GM19035 (cell line): Measurements from ENCODE around the gene SLIT1.

ENCODE experiments used
- ATAC-seq: cut with Tn5 transposase; IDR thresholded peaks from one replicate; pipeline ENCODE4 v1.9.1; 2021; ENCODE audit not compliant: unreplicated experiment

SLIT1 gene

DNA sequence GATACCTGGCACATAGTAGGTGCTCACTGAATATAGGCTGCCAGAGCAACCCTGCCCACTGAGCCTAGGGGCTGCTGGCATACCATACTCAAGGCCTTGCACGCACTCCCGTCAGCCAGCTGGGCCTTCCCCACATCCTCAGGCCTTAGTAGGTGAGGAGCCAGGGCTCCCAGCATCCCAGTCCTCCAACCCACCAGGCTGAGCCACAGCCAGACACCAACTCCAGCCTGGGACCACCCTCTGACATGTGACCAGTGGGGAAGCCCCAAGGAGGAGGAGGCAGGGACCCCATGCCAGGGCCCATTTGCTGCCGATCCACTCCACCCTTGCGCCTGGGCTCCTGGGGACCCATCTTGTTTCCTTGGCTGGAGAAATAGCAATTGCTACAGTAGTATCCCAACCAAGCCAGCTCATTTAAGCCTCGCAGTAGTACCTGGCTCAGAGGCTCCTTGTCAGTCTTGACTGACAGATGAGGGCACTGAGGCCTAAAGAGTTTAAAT is 11.4 kb downstream of the SLIT1 start:
- ATAC-seq = no peak

DNA sequence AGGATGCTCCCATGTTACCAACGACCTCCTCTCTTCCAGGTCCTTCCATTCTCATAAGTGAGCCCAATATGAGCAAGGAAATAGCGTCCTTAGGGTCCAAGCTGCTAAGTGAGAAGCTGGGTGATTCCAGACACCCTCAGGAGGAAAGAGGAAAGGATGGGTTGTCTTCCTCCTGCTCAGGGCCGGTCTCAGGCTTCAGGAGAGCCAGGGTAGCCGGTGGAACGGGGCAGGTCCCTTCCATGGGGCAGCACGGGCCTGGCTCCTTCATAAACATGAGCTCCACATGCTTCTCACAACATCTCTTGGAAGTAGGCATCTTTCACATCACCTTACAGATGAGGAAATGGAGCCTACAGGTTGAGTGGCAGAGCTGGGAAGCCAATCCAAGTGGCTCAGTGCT is 12.7 kb downstream of the SLIT1 start:
- no peak for ATAC-seq

DNA sequence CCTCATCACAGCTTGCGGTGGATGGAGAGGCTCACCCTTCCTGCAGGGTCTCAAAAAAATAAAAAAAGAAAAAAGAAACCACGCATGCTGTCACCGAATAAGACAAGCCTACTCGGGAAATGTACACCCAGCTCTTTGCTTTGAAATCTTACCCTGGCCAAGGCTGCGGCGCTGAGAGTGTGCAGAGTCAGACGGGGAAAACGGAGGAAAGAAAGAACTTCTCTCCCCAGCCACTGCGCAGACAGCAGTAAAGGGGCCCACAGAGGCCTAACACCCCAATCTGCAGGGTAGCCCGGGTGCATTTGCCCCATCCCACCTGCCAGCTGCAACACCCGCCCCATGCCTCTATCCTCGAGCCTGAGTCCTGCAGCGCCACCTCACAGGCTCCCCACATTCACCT is 14.8 kb downstream of the SLIT1 start:
- ATAC-seq = no peak

DNA sequence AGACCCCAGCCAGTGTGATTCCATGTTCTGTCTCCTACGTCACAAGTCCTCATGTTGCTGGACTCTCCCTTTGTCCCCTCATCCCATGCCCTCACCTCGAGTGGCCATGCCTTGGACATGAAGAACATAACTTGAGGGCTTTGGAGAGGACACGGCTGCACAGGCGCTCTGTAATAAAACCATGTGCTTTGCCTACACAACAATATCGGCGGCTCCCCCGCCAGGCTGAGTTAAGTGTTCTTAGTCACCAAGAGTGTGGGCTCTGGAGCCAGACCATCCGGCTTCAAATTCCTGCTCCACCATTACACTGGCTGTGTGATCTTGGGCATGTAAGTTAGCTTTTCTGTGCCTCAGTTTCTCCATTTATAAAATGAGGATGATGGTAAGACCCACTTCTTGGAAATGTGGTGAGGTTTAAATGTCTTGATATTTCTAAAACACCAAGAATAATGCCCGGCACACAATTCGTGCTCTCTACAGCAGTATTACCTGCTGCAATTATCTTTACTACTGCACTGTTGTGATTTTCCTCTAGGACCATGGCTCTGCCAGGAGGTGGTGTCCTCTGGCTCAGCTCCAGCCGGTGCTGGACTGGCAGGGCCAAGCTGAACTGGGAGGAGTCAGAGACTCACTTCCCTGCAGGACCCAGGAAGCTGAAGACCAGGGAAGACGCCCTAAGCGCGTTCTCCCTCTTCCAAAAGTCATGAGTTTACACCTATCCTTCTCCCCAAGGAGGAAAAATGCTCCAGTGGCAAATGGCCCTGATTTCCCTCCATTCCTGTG is 15.7 kb downstream of the SLIT1 start:
- no peak for ATAC-seq

DNA sequence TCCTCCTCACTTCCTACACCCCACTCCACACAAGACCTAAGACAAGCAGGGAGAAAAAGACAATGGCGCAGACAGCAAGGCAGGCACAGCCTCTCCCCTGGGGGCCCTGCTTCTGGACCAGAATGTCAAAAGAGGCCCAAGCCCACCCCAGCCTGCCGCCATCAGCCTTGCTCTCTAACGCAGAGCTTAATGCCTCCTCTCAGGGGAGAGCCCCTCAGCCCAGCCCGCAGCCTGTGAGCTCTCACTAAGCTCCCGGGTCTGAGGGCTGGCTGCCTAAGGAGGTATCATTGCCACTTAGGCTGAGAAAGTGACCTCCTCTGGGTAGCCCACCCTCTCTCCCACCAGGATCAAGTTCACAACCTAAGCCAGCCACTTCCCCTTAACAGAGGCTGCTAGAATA is 16.7 kb downstream of the SLIT1 start:
- ATAC-seq = no peak

DNA sequence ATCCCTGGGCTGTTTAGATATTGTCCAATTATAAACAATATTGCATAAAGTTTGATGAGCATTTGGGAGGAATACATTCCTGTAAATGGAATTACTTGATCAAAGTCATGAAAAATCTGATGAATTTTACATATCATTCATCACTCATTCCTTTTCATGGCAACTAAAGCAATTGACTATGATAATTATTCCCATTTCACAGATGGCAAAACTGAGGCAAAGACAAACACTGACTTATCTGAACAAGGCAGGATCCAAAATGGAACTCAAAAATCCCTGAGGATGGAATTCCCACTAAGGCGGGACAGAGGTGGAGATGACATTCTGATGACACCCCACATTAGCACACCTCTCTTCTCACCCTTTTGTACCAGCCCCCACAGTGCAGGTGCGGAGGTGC is 17.1 kb downstream of the SLIT1 start:
- no peak for ATAC-seq

DNA sequence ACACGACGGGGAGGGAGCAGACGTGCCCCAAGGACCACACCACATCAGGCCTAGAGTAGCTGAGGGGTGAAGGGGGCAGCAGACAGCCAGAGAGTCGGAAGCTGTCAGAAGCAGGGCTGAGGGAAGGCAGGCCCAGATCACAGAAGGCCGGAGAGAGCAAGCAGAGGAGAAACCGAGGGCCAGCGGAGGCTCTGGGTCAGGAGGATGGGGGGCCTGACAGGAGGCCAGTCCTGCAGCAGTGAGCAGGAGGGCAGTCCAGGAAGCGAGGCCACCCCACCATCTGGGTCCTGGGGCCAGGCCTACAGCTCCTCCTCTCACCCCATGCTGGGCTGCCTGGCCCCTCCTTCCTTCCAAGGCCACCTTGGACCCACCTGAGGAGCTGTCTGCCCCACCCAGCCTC is 20.3 kb downstream of the SLIT1 start:
- no peak for ATAC-seq

DNA sequence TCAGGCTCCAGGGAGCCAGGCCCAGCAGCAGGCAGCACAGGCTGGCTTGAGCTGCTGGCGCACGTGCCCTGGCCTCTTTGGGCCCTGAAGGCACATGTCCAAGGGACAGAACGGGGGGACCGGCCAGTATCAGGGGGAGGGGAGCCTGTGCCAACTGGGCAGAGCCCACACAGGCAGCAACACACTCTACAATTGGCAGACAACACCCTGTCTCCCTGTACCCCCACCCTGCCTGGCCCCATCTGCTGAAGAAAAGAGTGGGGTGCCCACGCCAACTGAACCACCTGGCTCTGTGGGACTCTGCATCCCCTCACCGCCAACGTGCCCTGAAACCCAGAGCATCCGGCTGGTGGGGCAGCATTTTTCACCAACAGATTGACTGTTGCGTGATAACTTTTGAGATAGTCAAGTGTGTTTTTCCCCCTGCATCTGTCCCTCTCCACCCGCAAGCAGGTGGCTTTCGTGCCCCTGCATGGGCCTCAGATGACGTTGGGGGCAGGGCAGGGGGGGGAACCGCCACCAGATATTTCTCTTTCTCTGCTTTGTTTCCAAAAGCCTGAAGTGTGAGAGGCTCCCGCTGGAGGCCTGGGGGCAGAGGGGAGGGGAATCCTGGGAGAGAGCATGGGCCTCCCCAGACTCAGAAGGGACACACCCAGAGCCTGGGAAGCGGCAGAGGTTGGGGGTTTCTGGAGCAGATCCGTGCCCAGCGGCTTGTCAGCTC is 21.8 kb downstream of the SLIT1 start:
- ATAC-seq = no peak

DNA sequence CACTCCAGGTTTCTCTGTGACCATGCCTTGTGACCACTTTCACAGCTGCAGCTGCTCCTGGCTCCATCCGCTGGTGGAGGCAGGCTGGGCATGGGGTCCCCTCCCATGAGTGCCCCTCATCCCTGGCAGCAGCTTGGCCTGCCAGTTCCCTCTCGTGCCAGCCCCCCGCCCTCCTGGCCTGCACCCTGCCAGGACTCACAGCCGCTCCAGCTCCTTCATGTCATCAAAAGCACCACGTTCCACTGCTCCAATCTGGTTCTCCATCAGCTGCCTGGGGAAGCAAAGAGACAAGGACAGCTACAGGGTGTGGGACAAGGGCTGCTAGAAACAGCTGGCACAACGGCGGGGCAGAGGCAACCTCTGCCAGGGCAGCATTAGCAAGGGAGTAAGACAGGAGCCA is 22.6 kb downstream of the SLIT1 start:
- ATAC-seq = no peak

DNA sequence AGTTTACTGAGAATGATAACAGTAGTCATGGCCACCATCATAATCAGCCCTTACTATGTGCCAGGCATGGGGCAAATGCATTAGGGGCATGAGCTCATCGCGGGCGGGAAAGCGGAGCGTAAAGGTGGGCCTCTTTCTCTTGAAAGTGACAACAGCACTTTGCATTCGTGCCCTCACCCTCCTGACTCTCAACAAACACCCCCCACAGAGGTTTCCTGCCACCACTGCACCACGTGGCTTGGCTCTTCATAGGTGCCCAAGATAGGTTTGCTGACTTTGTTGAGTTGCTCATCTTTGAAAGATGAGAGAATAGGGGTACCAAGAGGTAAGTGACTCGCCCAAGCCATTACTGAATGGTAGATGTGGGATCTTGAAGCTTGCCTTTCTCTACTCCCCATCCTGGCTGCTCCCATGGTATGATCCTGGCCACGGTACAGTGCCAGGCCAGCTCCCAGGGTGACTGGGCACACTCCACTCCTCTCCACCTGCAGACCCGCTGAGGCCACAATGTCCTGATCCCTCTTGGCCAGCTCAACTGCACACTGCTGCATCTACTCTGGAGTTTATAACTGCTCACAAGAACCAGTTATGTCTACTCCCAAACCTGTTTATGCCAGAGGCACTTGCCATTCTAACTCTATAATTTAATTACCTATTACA is 26.0 kb downstream of the SLIT1 start:
- no peak for ATAC-seq

DNA sequence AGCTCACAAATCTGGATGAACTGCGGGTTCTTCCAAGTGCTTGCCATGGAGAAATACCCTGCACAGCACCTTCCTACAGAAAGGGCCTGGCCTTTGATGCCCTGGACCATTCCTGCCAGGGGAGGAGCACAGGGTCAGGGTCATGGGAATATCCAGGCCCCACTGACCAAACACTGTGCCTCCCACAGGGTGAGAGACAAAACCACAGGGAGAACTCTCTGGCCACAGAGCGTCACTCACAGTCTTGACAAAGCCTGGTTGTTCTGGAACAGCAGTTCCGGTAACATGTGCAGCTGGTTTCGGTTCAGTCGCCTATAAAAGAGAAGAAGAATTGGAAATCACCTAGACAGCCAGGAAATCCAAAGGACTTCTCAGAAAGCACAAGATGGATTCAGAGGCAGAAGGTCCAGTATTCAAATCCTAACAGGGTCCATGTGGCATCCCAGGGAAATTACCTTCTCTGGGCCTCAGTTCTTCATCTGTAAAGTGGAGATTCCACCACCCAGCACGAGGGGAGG is 28.1 kb downstream of the SLIT1 start:
- ATAC-seq = peak; percentile 65

DNA sequence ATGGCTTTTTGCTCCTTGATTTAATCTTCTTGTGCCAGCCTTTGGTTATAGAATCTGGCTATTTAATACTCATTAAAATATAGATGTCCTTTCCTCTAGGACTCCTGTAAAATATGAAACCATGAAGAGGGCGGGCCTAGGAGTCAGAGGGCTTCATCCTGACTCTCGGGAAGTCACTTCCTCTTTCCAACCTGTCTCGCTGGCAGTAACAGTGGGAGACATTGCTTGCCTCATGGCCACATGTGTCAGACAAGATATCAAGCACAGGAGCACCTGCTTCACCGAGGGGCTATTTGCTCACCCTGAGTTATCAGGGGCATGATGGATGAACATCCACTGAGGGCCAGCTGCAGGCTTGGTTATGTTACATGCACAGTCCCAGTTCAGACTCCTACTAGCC is 31.0 kb downstream of the SLIT1 start:
- no peak for ATAC-seq

DNA sequence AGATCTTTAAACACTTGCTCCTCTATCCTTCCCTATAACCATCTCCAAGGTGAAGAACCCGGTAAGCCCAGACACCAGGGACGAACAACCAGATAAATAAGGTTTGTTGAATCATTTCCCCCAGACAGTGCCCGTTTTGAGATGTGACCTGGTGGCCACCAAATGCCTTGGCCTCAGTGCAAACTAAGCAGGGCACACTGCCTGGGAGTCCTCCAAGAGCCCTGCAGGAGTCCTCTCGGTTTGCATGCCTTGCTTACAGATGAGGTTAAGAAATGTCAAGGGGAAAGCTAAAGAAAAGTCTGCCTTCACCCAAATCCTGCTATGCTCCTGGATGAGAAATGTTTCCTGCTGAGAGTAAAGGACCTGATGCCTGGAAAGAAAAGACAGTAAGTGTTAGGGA is 31.6 kb downstream of the SLIT1 start:
- no peak for ATAC-seq

DNA sequence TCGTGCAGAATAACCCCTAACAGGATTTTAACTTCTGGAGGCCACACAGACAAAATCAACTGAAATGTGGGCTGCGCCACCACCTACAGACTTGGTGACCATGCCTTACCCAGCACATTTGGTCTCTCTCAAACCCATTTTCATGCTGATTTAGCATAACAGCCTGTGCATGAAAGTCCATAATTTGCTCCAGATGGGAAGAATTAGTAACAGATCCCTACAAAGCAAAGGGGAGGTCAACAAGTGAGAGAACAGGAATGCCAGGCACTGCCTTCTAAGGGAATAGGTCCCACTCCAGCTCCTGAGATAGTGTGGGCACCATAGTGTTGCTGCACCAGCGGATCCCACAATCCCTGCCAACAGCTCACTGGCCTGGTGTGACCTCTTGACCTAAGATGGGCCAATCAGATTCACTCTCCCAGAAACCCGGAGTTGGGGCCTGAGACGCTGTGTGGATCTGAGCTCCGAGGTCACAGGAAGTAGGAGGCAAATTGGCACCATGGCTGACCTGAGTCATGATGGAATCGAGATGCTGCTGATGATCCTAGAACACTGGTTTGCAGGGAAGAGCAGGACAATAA is 32.4 kb downstream of the SLIT1 start:
- ATAC-seq = no peak

DNA sequence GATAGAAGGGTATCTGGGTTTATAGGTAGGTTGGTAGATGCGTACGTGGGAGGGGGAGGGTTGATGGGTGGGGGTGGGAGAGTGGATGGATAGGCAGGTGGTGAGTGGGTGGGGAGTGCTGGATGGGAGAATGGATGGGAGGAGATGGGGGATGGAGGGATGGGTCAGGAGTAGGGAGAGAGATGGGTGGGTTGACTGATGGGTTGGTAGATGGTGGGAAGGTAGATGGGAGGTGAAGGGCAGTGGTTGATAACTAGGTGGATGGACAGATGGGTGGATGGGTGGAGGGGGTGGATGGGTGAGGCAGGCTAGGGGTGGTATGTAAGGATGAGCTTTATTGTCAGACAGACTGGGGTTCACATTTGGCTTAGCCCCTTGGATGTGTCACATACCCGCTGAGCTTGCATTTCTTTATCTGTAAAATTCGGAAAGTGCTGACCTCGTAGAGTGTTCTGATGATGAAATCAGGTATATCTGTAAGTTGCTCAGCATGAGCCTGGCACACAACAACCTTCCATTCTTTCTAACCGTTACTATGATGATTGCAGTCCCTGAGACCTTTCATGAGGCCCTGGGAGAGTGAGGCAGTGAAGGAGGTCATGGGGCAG is 34.3 kb downstream of the SLIT1 start:
- no peak for ATAC-seq

DNA sequence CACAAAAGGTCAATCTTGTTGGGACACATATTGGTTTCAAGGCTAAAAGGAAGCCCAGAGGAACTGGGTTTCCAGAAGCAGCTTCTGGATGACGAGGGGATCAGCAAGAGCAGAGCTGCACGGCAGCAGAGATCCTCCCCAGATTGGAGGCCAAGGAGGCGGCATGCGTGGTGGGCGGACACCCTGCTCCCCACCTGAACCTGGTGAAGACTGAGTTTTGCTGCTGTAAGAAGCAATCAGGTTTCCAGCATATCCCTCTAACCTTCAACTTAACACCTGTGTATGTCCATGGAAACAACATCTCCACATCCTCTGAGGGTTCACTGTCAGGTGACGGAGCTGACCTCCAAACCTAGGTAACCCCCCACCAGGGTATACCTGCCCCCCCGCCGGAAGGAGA is 35.1 kb downstream of the SLIT1 start:
- ATAC-seq = no peak

DNA sequence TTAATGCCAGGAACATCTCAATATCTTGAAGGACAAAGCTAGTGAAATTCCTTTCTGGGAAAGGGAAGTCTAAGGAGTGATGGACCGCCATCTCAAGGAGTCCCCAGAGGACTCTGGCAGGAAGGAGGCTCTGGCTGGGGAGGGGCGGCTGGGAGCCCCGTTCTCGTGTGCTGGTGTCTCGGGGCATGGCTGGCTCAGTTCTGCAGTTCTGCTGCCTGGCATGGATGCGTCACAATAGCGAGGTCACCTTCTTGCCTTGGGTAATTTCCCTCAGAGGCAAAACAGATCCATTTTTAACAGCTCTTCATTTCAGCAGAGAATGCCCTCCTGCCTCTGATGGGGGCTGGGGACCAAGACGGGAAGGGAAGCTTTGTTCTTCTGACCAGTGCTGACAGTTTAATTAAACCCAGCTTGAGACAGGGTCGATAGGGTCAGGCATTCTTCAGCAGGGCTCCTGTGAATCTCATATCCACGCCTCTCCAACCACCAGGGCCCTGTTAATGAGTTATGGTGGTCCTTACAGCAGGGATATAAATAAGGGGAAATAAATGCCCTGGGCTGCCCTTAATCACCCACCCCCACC is 35.7 kb downstream of the SLIT1 start:
- ATAC-seq = no peak

DNA sequence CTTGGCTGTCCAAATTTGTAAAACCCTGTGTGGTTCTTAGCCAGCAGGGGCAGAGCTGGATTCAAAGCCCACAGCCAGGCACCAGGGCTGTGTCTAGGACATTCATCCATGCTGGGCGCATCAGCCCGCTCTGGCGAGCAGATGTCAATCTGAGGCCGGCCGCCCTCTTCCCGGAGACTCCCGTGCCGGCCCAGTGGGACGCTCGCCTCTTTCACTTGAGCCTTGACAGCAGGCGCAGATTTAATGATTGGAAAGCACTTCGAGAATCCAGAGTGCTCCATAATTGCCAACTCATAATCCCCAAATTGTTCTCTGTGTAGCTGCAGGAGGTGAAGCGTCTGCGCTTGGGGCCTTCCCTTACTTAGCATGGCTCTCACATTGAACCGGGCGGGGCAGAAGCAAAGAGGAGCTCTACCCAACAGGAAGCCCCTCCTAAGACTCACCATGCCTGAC is 36.7 kb downstream of the SLIT1 start:
- ATAC-seq = no peak

DNA sequence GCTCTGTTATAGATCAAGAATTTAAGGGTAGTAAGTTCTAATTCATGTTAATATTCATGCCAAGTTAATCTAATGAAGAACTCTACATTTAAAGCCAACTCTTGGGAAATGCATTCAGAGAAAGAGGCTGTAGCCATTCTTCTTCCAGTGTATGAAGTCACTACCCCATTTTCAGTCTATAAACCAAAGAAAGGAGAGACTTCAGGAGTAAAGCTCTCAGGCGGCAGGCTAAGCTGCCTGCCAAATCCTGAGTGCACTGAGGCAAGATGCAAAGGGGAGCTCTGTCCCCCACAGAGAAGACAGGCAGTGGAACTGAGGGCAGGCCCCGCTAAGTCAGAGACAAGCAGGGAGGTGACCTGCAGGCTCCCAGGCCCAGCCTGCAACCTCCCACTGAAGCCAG is 41.5 kb downstream of the SLIT1 start:
- no peak for ATAC-seq

DNA sequence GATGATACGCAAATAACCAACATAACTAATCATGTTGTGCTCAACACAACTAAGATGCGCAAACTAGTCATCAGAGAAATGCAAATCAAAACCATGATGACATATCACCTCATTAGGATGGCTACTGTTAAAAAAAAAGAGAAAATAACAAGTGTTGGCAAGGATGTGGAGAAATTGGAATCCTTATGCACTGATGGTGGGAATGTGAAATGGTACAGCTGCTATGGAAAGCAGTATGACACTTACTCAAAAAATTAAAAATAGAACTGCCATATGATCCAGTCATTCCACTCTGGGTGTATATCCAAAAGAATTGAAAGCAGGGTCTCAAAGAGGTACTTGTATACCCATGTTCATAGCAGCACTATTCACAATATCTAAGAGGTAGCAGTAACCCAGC is 42.9 kb downstream of the SLIT1 start:
- no peak for ATAC-seq
